HG02571 (cell line): ENCODE measurements around the gene GFRA1.

ENCODE experiments used
- ATAC-seq: cut with Tn5 transposase; IDR thresholded peaks from one replicate; pipeline ENCODE4 v1.9.1; 2021; ENCODE audit warnings: mild to moderate bottlenecking, moderate library complexity; ENCODE audit not compliant: unreplicated experiment

GFRA1 gene

GRCh38 chr10:116109481-116109880 lies 163.5 kb downstream of the GFRA1 start:
- ATAC-seq, result no peak

GRCh38 chr10:116108095-116108494 lies 164.9 kb downstream of the GFRA1 start:
- no peak for ATAC-seq

DNA sequence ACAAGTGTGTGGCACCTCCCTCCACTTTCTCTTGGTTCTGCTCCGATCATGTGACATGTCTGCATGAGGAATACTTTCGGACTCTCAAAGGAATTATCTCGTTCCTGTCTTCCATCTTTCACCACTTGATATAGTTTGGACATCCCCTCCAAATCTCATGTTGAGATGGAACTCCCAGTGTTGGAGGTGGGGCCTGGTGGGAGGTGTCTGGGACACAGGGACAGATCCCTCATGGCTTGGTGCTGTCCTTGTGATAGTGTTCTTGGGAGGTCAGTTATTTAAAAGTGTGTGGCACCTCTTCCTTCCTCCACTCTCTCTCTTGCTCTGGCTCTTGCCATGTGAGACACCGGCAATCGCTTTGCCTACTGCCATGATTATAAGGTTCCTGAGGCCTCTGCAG lies 166.4 kb downstream of the GFRA1 start:
- ATAC-seq, result no peak

DNA sequence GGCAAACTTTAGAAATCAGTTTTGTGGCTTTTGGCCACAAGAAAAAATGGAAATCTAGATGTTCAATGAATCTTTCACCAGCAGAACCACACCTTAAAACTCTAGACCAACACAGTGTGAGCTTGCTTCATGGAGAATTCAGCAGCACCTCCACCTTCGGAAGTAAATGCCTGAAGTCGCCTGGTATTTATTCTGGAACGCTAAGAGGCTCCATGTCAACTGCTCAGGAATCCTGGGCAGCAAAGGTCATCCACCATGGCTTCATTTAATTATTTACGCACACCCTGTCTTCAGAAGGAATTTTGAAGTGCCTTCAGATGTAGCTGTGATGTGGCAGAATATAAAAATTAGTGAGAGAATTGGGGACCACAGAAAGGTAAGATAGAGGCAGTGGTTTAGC lies 167.7 kb downstream of the GFRA1 start:
- no peak for ATAC-seq

DNA sequence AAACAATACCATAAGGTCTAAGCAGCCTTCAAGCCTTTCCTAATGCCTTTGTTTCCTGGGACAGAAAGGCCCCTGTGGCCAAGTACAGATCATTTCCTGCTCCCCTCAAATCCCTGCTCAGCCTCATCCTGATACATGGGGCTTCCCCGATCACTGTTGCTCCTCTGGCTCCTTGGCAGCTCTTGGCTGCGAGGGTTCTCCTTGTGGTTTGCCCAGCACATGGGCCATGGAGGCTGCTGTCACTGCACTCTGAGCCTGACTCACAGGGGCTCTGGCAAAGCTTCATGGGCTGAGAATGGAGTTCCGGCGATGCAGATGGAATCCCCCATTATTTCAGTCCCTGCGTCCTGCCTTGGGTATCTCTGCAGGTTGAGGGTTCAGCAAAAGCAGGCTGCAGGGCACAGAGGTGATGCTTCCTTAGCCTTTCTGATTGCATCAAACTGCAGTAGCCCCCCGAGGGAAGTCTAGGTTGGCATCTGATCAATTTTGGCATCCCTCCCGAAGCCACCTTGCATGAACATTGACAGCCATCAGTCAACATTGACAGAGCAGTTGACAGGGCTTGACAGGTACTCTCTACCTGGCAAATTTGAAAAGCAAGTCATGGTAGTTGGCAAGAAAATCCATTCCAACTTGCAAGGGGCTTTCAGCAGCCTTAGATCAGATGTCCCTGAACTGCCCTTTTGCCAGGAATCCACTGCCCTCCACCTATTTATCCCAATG lies 168.6 kb downstream of the GFRA1 start:
- no peak for ATAC-seq

DNA sequence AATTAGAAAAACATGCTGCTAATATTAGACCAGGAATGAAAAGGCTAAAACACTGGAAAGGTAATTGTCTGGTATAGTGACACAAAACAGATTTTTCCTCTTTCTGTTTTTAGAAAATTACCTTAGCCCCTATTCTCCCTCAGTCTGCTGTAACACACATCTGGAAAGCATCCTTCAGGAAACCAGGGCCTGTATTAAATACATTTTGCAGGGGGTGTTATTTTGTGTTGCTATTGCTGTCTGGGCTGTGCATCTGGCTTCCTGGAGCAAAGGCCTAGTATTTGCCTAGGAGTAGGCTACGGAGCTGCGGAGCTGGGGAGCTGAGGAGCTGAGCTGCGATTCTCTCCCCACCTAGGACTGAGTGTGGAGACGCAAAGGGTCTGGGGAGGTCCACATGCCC lies 169.3 kb downstream of the GFRA1 start:
- no peak for ATAC-seq

DNA sequence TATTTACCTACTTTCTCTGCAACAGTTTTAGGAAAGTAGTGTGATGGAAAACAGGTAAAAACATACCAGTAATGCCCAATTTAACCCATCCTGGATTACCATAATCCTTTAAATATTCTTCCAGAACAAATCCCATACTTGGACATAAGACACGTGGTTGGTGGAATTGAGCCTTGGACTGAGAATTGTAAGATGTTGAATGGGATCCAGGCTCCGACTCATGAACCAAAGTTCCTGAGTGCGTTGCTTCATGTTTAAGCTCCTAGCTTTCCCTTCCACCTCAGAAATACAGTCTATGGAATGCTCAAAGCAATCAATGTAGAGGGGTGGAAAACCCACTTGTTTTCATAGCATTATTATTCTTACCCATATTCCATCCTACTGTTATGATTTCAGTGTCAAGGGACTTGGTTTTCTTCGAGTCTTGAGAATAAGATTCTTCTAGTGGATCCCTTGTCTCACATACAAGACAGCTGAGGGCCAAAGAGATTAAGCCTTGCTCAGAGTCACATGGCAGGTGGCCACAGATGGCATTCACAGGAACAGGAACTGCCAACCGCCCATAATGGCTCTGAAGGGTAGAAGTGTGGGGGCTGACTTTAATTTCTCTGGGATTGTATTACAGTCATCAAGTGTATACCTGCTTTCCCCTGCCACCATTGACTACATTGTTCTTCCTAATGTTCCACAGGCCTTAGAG lies 171.2 kb downstream of the GFRA1 start:
- no peak for ATAC-seq

- no peak for ATAC-seq
Observed at GRCh38 chr10:116100984-116101383, 172.0 kb downstream of the GFRA1 start.

GRCh38 chr10:116099023-116099420 lies 174.0 kb downstream of the GFRA1 start:
- ATAC-seq, result no peak

DNA sequence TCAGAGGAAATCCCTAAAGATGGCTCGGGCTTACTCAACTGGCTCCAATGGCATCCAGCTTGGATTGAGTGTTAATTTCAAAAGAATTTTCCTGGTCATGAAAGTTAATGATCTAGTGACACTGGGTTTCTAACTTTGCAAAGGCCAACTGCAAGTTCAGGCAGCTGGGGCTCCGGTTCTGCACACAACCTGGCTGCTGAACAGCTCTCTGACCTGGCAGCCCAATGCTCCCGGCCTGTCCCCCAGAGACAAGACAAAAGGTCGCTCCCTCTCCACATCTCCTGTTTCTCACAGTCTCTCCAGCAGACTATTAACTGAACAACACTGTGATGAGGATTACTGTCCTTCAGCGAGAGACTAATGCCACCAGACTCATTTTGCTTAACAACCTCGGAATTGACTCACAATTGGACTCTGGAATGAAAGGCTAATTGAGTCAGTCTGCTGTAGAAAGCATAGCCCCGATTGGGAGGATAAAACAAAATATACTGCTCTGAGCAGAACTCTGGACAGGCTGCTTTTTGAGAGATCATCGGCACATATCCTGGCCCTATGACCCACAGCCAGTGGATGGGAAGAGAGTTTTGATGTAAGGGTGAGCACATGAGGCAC lies 174.5 kb downstream of the GFRA1 start:
- no peak for ATAC-seq

DNA sequence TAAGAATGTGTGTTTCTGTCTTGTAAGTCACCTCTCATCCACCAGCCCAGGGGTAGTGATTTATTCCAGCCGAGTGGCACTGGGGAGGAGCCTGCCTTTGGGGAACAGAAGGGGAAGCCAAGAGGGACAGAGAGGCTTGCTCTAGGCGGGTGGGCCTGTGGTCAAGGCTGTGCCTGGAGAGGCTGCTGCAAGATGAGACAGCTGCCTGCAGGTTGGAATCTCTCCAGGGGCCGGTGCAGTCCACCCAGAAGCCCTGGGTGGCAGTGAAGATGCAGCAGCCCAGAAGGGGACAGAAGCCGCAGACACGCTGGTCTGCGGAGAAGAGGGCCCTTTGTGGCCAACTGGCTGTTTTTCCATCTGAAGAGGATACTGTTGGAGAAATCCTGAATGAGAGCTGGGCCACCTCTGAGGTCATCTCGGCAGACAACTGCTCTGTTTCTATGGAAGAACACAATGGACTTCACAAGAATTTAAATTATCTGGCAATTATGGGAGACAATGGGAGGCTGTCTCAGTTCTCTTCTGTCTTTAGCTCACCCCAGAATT lies 175.7 kb downstream of the GFRA1 start:
- no peak for ATAC-seq

DNA sequence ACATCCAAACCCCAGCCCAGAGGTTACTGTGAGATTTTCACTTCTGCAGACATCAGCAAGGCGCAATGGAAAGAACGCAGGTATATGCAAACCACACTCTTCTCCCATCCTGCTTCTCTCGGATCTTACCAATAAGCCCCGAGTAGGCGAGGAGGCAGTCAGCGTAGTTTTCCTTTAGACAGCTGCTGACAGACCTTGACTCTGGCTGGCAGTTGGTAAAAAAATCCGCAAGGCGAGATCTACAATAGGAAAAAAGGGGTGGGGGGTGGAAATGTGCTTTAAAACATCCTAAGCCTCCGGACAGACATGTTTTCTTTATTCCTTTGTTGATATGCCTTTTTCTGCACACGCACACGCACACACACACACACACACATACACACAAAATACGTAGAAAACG lies 176.5 kb downstream of the GFRA1 start:
- no peak for ATAC-seq

- ATAC-seq, result no peak
Observed at GRCh38 chr10:116094356-116094755, 178.7 kb downstream of the GFRA1 start.

DNA sequence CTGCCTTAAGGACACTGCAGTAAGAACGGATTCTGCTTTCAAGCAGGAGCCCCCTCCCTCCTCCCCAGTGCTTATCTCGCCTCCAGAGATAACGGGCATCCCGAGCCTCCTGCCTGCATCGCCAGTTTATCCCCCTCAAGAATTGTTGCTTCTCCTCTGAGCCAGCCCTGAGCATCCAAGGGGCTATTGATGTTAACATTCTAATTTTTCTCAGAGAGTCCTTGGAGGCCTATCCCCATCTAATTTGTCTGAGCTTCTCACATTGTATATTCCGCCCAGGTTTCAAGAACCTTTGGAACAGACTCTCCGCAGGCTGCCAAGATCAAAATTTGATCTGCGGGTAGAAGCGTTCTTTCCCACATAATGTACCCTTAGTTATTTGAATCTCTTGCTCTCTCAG lies 180.0 kb downstream of the GFRA1 start:
- ATAC-seq, result no peak

GRCh38 chr10:116088985-116089384 lies 184.0 kb downstream of the GFRA1 start:
- ATAC-seq, result no peak

- no peak for ATAC-seq
Observed at GRCh38 chr10:116085323-116085722, 187.7 kb downstream of the GFRA1 start.

DNA sequence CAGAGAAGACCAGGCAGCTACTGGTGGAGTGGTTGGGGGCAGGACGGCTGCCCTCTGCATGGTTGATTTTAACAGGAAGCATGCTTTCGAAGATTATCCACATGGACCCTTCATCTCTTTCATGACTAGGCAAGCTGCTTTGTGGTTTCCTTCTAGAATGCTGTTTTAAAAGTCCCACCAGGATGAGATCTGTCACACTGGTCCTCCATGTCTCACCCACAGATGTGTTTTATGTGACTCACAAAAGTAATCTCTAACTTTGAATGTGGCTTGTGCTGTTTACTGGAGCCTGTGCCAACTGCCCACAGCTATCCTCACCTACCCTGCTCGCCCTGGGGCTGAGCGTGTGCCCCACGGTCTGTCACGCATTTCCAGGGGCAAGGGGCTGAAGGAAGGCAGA lies 188.8 kb downstream of the GFRA1 start:
- ATAC-seq, result no peak

DNA sequence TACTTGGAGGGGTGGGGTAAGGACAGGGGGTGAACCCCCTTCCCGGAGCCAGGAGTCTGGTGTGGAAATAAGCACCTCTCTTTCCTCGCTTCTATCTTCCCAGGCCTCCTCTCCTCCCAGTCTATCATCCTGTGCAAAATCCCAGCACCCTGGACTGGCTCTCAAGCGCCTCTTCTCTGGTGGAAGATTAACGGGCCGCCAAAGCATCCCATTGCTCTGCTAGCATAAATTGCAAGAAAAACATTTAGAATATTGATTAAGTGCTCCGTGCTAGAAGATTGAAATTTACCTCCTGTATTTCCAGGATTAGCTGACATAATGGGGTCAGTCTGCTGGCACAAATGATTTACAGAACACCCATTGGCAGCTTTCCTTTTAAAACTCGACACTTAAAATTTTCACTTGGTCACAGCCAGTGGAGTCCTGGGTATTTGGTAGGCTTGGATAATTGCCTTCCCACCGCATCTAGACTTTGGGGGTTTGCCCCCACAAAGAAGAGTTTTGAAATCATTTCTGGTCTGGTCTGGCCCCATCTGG lies 189.7 kb downstream of the GFRA1 start:
- no peak for ATAC-seq

DNA sequence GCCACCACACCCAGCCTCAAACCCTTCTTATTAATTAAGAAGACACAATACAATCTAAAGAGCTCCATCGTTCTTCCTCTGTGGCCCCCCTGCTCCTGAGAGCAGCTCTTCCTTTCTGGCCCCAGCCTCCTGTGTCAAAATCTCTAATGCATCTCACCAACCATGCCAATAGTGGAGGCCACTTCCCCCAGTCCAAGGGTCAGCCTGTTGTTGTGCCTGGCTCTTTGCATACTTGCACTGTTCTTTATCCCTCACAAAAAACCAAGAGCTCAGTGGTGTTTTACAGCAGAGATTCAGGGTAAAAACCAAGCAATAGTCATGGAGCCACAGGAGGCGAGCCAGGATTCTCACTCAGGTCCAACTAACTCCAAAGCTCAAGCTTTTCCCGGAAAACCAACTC lies 190.2 kb downstream of the GFRA1 start:
- no peak for ATAC-seq

DNA sequence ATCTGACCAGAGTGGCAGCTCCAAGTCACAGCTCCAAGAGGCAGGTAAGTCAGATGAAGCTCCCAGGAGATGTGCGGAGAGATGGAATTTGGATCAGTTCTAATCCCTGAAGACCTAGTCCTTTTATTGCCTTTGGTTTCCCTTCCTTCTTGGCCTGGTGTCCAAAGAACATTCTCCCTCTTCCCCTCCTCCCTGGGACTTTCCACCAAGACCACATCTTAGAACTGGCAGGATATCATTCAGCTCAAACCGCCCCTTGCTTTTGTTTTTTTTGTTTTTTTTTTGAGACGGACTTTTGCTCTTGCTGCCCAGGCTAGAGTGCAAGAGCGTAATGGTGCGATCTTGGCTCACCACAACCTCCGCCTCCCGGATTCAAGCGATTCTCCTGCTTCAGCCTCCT lies 190.8 kb downstream of the GFRA1 start:
- no peak for ATAC-seq

GRCh38 chr10:116080553-116080952 lies 192.5 kb downstream of the GFRA1 start:
- no peak for ATAC-seq

- no peak for ATAC-seq
Observed at GRCh38 chr10:116079355-116079754, 193.7 kb downstream of the GFRA1 start.
